Measurements from ENCODE around the gene BMP6.

The BMP6 gene

DNA sequence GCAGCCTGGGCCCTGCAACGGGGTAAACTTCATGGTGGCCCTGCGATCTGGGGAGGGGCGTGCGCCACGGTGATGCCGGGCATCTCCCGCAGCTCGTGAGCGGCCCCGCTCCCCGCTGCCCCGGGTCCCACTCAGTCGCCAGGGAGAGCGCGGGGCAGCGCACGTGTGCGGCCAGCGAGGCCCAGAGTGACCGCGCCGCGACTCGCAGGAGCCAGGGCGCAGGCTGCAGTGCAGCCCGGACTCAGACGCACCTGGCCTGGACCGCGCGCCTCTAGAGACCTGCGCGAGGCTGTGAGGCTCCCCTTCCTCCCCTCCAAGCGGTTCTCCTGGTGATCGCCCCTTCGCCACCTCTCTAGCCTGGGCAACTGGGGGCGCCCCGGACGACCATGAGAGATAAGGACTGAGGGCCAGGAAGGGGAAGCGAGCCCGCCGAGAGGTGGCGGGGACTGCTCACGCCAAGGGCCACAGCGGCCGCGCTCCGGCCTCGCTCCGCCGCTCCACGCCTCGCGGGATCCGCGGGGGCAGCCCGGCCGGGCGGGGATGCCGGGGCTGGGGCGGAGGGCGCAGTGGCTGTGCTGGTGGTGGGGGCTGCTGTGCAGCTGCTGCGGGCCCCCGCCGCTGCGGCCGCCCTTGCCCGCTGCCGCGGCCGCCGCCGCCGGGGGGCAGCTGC is 652 bp downstream of the BMP6 start:
- Histone ChIP-seq H3K36me3 (ENCODE audit: insufficient read depth, low read length) (no peaks in the 10 kb centered on the region), H3K27me3 (ENCODE audit: insufficient read depth, low read length) (peaks cover 64% of the 10 kb centered on the region), H3K9me3 (ENCODE audit: low read length) (no peaks in the 10 kb centered on the region), H2AFZ (ENCODE audit: low read depth, low read length) (peak overlapping the region; percentile 82), H3K4me3 (ENCODE audit: low read length) (peak overlapping the region; percentile 48), H3K4me1 (ENCODE audit: insufficient read depth, low read length) (peaks cover 32% of the 10 kb centered on the region)

DNA sequence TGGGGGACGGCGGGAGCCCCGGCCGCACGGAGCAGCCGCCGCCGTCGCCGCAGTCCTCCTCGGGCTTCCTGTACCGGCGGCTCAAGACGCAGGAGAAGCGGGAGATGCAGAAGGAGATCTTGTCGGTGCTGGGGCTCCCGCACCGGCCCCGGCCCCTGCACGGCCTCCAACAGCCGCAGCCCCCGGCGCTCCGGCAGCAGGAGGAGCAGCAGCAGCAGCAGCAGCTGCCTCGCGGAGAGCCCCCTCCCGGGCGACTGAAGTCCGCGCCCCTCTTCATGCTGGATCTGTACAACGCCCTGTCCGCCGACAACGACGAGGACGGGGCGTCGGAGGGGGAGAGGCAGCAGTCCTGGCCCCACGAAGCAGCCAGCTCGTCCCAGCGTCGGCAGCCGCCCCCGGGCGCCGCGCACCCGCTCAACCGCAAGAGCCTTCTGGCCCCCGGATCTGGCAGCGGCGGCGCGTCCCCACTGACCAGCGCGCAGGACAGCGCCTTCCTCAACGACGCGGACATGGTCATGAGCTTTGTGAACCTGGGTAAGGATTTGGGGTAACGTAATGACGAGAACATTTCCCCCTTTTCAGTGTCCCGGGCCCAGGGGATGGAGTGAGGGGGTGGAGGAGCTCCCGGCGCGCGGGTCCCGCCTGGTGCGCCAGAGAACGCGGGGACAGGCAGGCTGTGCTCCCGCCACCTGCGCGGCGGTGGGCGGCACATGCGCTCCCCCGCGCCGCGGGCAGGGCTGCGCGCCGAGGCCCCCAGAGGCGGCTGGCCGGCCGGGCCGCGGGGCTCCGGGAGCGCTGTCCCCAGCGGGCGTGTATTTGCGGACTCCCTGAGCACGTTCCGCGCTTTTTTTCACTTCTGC is 1.4 kb downstream of the BMP6 start:
- Histone ChIP-seq H2AFZ (ENCODE audit: low read depth, low read length) (peak overlapping the region; percentile 63), H3K36me3 (ENCODE audit: insufficient read depth, low read length) (no peaks in the 10 kb centered on the region), H3K9me3 (ENCODE audit: low read length) (no peaks in the 10 kb centered on the region), H3K4me3 (ENCODE audit: low read length) (peak overlapping the region; percentile 38), H3K27me3 (ENCODE audit: insufficient read depth, low read length) (peaks cover 64% of the 10 kb centered on the region), H3K4me1 (ENCODE audit: insufficient read depth, low read length) (peaks cover 32% of the 10 kb centered on the region)

DNA sequence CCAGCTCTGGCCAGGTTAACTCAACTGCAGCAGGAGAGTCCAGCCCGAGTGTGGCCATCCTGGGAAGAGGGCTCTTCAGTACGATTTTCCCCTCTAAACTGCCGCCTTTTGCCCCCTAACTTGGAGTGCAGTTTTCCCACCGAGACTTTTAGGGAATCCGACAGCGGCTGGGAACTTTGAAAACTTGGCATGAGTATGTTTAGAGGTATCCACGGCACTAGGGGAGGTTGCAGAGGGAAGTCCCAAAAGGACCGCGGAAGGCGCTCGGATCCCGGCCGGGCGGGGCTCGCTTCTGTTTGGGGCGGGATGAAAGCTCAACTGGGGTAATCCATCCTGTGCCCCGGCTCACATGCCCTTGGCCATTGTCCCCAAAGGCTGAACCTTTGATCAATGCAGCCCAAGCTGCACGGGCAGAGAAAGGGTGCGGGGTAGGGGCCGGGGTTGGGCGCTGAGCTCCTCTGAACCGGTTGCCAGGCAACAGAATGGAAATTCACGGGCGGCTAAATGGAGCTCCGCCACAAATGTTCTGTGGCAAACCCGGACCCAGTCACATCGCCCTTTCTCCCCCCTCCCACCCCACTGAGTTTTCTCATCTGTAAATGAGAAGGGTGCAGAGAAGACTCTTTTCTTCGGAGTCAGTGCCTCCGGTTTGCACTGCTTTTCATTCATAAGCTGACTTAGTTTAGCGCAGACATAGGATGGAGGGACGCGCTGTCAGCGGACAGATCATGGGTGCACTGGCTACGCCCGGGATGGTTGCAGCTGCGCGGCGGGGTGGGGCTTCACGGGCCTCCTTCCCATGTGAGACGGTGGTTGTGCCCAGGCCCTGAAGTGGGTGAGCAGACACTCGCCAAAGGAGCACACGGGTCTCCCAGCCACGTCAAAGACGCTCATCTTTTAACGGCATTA is 2.3 kb downstream of the BMP6 start:
- Histone ChIP-seq H2AFZ (ENCODE audit: low read depth, low read length) (peak overlapping the region; percentile 63), H3K9me3 (ENCODE audit: low read length) (no peaks in the 10 kb centered on the region), H3K27me3 (ENCODE audit: insufficient read depth, low read length) (peaks cover 64% of the 10 kb centered on the region), H3K36me3 (ENCODE audit: insufficient read depth, low read length) (no peaks in the 10 kb centered on the region), H3K4me1 (ENCODE audit: insufficient read depth, low read length) (peaks cover 32% of the 10 kb centered on the region), H3K4me3 (ENCODE audit: low read length) (peak overlapping the region; percentile 38)

- peaks cover 32% of the 10 kb centered on the region for H3K4me1 ChIP-seq (ENCODE audit: insufficient read depth, low read length)
- H3K9me3 ChIP-seq (ENCODE audit: low read length) = no peaks in the 10 kb centered on the region
- H3K4me3 ChIP-seq (ENCODE audit: low read length) = peak overlapping the region; percentile 38
- H2AFZ ChIP-seq (ENCODE audit: low read depth, low read length) = no peak overlapping the region
- H3K27me3 ChIP-seq (ENCODE audit: insufficient read depth, low read length) = peaks cover 59% of the 10 kb centered on the region
- H3K36me3 ChIP-seq (ENCODE audit: insufficient read depth, low read length) = no peaks in the 10 kb centered on the region
Observed at GRCh38 chr6:7728855-7729590, 3.1 kb downstream of the BMP6 start.

GRCh38 chr6:7730001-7730783 is 4.3 kb downstream of the BMP6 start:
- no peak overlapping the region for H3K4me3 ChIP-seq (ENCODE audit: low read length)
- no peaks in the 10 kb centered on the region for H3K36me3 ChIP-seq (ENCODE audit: insufficient read depth, low read length)
- H2AFZ ChIP-seq (ENCODE audit: low read depth, low read length) = no peak overlapping the region
- no peaks in the 10 kb centered on the region for H3K9me3 ChIP-seq (ENCODE audit: low read length)
- H3K4me1 ChIP-seq (ENCODE audit: insufficient read depth, low read length) = peaks cover 32% of the 10 kb centered on the region
- H3K27me3 ChIP-seq (ENCODE audit: insufficient read depth, low read length) = peaks cover 47% of the 10 kb centered on the region

GRCh38 chr6:7730784-7731227 is 4.9 kb downstream of the BMP6 start:
- Histone ChIP-seq H3K4me3 (ENCODE audit: low read length) (no peak overlapping the region), H3K4me1 (ENCODE audit: insufficient read depth, low read length) (peaks cover 32% of the 10 kb centered on the region), H2AFZ (ENCODE audit: low read depth, low read length) (no peak overlapping the region), H3K36me3 (ENCODE audit: insufficient read depth, low read length) (no peaks in the 10 kb centered on the region), H3K27me3 (ENCODE audit: insufficient read depth, low read length) (peaks cover 43% of the 10 kb centered on the region), H3K9me3 (ENCODE audit: low read length) (no peaks in the 10 kb centered on the region)

DNA sequence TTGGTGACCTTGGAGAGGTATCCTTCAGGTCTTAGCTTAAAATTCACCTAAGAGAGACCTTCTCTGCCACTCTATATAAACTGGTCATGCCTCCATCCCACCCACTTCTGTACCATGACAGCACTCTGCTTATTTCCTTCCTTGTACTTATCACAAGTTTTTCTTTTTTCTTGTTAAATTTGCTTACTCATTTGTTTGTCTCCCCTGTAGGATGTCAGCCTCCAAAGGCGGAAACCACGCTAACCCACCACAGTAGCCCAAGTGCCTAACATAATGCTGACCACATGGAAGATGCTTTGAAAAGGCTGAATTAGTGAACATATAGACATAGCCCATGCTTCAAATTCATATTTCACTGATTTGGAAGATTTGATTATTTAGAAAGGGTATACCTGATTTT is 5.4 kb downstream of the BMP6 start:
- no peak overlapping the region for H3K4me3 ChIP-seq (ENCODE audit: low read length)
- peaks cover 42% of the 10 kb centered on the region for H3K27me3 ChIP-seq (ENCODE audit: insufficient read depth, low read length)
- H3K4me1 ChIP-seq (ENCODE audit: insufficient read depth, low read length) = peaks cover 31% of the 10 kb centered on the region
- H2AFZ ChIP-seq (ENCODE audit: low read depth, low read length) = no peak overlapping the region
- no peaks in the 10 kb centered on the region for H3K9me3 ChIP-seq (ENCODE audit: low read length)
- no peaks in the 10 kb centered on the region for H3K36me3 ChIP-seq (ENCODE audit: insufficient read depth, low read length)

DNA sequence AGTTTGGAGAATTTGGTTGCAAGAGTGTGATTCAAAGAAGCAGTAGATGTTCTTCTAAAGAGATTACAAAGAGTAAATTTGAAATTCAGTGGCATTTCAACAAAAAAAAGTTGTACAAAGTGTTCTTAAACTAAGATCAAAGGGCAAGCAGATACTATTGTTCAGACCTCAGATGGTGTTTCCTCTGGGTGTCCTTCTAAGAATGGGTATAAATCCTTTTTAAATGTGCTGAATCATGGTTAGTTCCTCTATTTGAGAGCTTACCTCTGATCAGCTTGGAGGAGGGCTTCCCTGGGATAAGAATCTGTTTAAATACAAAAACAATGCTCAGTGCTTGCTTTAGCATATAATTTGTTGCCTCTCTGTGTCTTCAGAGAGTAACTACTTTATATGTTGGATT is 6.3 kb downstream of the BMP6 start:
- H2AFZ ChIP-seq (ENCODE audit: low read depth, low read length) = no peak overlapping the region
- peaks cover 36% of the 10 kb centered on the region for H3K27me3 ChIP-seq (ENCODE audit: insufficient read depth, low read length)
- no peak overlapping the region for H3K4me3 ChIP-seq (ENCODE audit: low read length)
- H3K4me1 ChIP-seq (ENCODE audit: insufficient read depth, low read length) = peaks cover 24% of the 10 kb centered on the region
- no peaks in the 10 kb centered on the region for H3K9me3 ChIP-seq (ENCODE audit: low read length)
- H3K36me3 ChIP-seq (ENCODE audit: insufficient read depth, low read length) = no peaks in the 10 kb centered on the region

DNA sequence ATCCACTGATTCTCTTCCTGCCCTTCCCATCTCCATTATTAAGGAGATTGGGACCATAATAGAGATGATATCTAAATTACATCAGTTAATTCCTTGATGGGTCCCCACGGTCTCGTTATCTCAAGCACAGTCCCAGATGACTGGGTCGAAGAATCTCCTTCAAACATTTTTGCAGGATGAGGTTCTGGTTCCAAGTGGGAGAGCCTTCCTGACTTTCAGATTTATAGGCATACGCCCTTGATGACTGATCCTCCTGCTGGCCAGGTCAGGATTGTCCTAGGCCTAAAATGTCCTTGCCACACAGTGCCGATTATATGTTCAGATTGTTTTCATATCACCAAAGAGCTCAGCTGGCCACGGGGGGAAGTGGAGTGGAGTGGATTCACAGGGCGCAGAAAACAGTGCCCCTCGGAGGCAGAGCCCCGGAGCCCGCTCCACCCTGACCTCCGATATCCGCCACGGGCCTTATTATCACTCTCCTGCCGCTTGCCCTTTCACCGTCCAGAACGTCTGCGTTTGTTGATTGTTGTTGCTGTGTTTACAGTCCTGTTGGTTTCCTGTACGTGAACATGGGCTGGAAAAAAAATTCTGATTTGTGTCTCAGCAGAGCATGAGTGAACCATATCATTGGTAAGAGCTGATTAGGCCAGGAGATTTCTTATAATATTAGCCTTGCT is 8.9 kb downstream of the BMP6 start:
- Histone ChIP-seq H2AFZ (ENCODE audit: low read depth, low read length) (no peak overlapping the region), H3K4me1 (ENCODE audit: insufficient read depth, low read length) (no peaks in the 10 kb centered on the region), H3K27me3 (ENCODE audit: insufficient read depth, low read length) (peaks cover 22% of the 10 kb centered on the region), H3K36me3 (ENCODE audit: insufficient read depth, low read length) (no peaks in the 10 kb centered on the region), H3K9me3 (ENCODE audit: low read length) (no peaks in the 10 kb centered on the region), H3K4me3 (ENCODE audit: low read length) (no peak overlapping the region)

DNA sequence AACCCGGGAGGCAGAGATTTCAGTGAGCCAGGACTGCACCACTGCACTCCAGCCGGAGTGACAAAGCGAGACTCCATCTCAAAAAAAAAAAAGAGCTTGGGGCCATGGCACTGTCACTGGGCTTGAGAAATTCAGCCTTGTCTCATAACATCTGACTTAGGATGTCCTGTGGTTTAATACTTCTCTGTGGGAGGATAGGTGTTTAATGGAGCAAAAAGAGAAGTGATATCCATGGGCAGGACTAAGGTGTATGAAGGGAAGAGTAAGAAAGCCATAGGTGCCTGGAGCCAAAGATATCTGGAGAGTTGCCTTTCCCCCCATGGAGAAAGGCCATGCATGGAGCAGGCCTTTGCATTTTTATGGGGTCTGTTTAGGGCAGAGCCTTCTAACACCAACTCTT is 11.2 kb downstream of the BMP6 start:
- Histone ChIP-seq H3K4me3 (ENCODE audit: low read length) (no peak overlapping the region), H2AFZ (ENCODE audit: low read depth, low read length) (no peak overlapping the region), H3K27me3 (ENCODE audit: insufficient read depth, low read length) (peaks cover 19% of the 10 kb centered on the region), H3K4me1 (ENCODE audit: insufficient read depth, low read length) (no peaks in the 10 kb centered on the region), H3K36me3 (ENCODE audit: insufficient read depth, low read length) (no peaks in the 10 kb centered on the region), H3K9me3 (ENCODE audit: low read length) (no peaks in the 10 kb centered on the region)

GRCh38 chr6:7737867-7738266 is 12.0 kb downstream of the BMP6 start:
- Histone ChIP-seq H3K4me3 (ENCODE audit: low read length) (no peak overlapping the region), H2AFZ (ENCODE audit: low read depth, low read length) (no peak overlapping the region), H3K4me1 (ENCODE audit: insufficient read depth, low read length) (no peaks in the 10 kb centered on the region), H3K36me3 (ENCODE audit: insufficient read depth, low read length) (no peaks in the 10 kb centered on the region), H3K9me3 (ENCODE audit: low read length) (no peaks in the 10 kb centered on the region), H3K27me3 (ENCODE audit: insufficient read depth, low read length) (peaks cover 23% of the 10 kb centered on the region)

Measured in neuron (in vitro differentiated cells).